CD14-positive monocyte (primary cell): ENCODE results near the gene PGP. TPM values are rescaled to one million over a fixed set of nuclear protein-coding genes. Genes with fewer than 3 reads are reported as not detected.

Experiments
- DNase-seq, 3 donors: peaks; one replicate each; pipeline ENCODE4 v3.0.0-alpha.2; 2011 to 2022
- H2AFZ ChIP-seq: 2 replicates; pipeline ENCODE4 v1.6.0; 2012; ENCODE audit warnings: mild to moderate bottlenecking, low read depth, low read length, inconsistent platforms; ENCODE audit not compliant: insufficient read depth, poor library complexity, severe bottlenecking
- H3K27ac ChIP-seq, 2 donors: 1 replicate in 1 of 2; 2 replicates in 1 of 2; pipeline ENCODE4 v1.5.1; 2012 to 2013; ENCODE audit warnings: low read length in 2 of 2, control low read depth in 1 of 2, inconsistent platforms in 1 of 2, low read depth in 1 of 2, mild to moderate bottlenecking in 1 of 2
- H3K27me3 ChIP-seq, 2 donors: one replicate each; pipeline versions ENCODE4 v1.6.0 to v1.6.1; 2011 to 2013; ENCODE audit warnings: low read length in 2 of 2; ENCODE audit not compliant: control insufficient read depth in 2 of 2, insufficient read depth in 2 of 2
- H3K36me3 ChIP-seq, 2 donors: replicated peaks in 1 of 2; 1 replicate in 1 of 2; 2 replicates in 1 of 2; pipeline versions ENCODE4 v1.5.1 to v1.6.1; 2012 to 2013; ENCODE audit warnings: low read length in 2 of 2, control low read depth in 1 of 2, inconsistent platforms in 1 of 2, mild to moderate bottlenecking in 1 of 2; ENCODE audit not compliant: insufficient read depth in 2 of 2, control insufficient read depth in 1 of 2
- H3K4me1 ChIP-seq, 2 donors: 1 replicate in 1 of 2; 2 replicates in 1 of 2; pipeline versions ENCODE4 v1.5.1 to v1.6.1; 2012 to 2013; ENCODE audit warnings: low read length in 2 of 2, control low read depth in 1 of 2, inconsistent platforms in 1 of 2, mild to moderate bottlenecking in 1 of 2, moderate library complexity in 1 of 2; ENCODE audit not compliant: insufficient read depth in 2 of 2, control insufficient read depth in 1 of 2
- H3K4me2 ChIP-seq: replicated peaks from 2 replicates; pipeline ENCODE3; 2012; ENCODE audit warnings: low read length, moderate library complexity, mild to moderate bottlenecking; ENCODE audit not compliant: poor library complexity, severe bottlenecking; ENCODE audit errors: extremely low read depth
- H3K4me3 ChIP-seq, 3 experiments: fragments of 200-600 bp in 1 of 3; sonication (generic) in 1 of 3; replicated peaks in 1 of 3; 1 replicate in 2 of 3; 2 replicates in 1 of 3; pipeline ENCODE4 v1.5.1; 2011 to 2013; ENCODE audit warnings: low read length in 3 of 3, mild to moderate bottlenecking in 3 of 3, control low read depth in 2 of 3, low read depth in 2 of 3, inconsistent platforms in 1 of 3, moderate library complexity in 1 of 3
- H3K79me2 ChIP-seq: 2 replicates; pipeline ENCODE4 v1.6.0; 2012; ENCODE audit warnings: mild to moderate bottlenecking, control low read depth, inconsistent platforms, low read length, moderate library complexity; ENCODE audit not compliant: insufficient read depth
- H3K9ac ChIP-seq: 2 replicates; pipeline ENCODE4 v1.6.0; 2017; ENCODE audit warnings: low read length, mild to moderate bottlenecking; ENCODE audit not compliant: insufficient read depth, poor library complexity, severe bottlenecking
- H3K9me3 ChIP-seq, 2 donors: replicated peaks in 1 of 2; 1 replicate in 1 of 2; 2 replicates in 1 of 2; pipeline versions ENCODE4 v1.5.1 to v1.6.1; 2012 to 2013; ENCODE audit warnings: low read length in 2 of 2, control low read depth in 1 of 2; ENCODE audit not compliant: control insufficient read depth in 1 of 2, insufficient read depth in 1 of 2
- H4K20me1 ChIP-seq: 2 replicates; pipeline ENCODE4 v1.6.0; 2012; ENCODE audit warnings: mild to moderate bottlenecking, low read length, control low read depth, moderate library complexity; ENCODE audit not compliant: insufficient read depth
- H3K27ac Mint-ChIP-seq, 7 donors: one replicate each; pipeline ENCODE4 v1.8.0; 2020; ENCODE audit warnings: mild to moderate bottlenecking in 7 of 7, mixed read lengths in 7 of 7, moderate library complexity in 6 of 7, inconsistent platforms in 2 of 7
- H3K27me3 Mint-ChIP-seq, 3 donors: one replicate each; pipeline ENCODE4 v1.8.0; 2021 to 2022; ENCODE audit warnings: low read depth in 3 of 3, mild to moderate bottlenecking in 3 of 3, mixed read lengths in 3 of 3, moderate library complexity in 3 of 3, inconsistent platforms in 1 of 3
- H3K36me3 Mint-ChIP-seq, 2 donors: one replicate each; pipeline ENCODE4 v1.8.0; 2020; ENCODE audit warnings: mixed read lengths in 2 of 2, inconsistent platforms in 1 of 2, mild to moderate bottlenecking in 1 of 2
- H3K4me1 Mint-ChIP-seq: one replicate; pipeline ENCODE4 v1.8.0; 2020; ENCODE audit warnings: mild to moderate bottlenecking, mixed read lengths
- H3K4me3 Mint-ChIP-seq, 2 donors: one replicate each; pipeline ENCODE4 v1.8.0; 2020; ENCODE audit warnings: mild to moderate bottlenecking in 2 of 2, mixed read lengths in 2 of 2, moderate library complexity in 1 of 2
- H3K9me3 Mint-ChIP-seq, 7 donors: one replicate each; pipeline ENCODE4 v1.8.0; 2020 to 2022; ENCODE audit warnings: mixed read lengths in 7 of 7, mild to moderate bottlenecking in 6 of 7, moderate library complexity in 6 of 7, inconsistent platforms in 2 of 7
- WGBS: methylation state at CpG from one replicate; pipeline ENCODE4 v1.1.5; 2013; ENCODE audit warnings: missing lambda C conversion rate; ENCODE audit not compliant: insufficient coverage; 5-methylcytosine and 5-hydroxymethylcytosine counted together
- intact Hi-C, 2 donors: fragments of 100-400 bp; cut with micrococcal nuclease; formaldehyde crosslinking; loops; one replicate each; pipeline versions ENCODE4 v1.15.0 to v1.15.1; 2023
- polyA plus RNA-seq, 3 donors: library from polyadenylated mRNA; depleted of rRNA in 1 of 3; unstranded in 2 of 3; stranded (reverse) in 1 of 3; fragments of 300-500 nt in 2 of 3; fragments of >200 nt in 1 of 3; fragmentation: Illumina TruSeq in 2 of 3; gene quantifications; 1 replicate in 2 of 3; 2 replicates in 1 of 3; pipeline ENCODE4 v1.2.3, GENCODE V29; 2012 to 2021
- TF ChIP-seq, protein P1 (sequence below): fragments of 200-600 bp; IDR thresholded peaks from one replicate; pipeline ENCODE4 v1.8.0; 2022; ENCODE audit warnings: antibody characterized with exemption, mild to moderate bottlenecking

Gene PGP
- polyA plus RNA-seq, 3 donors = 7.2 to 20.2 (median 19.2) TPM

DNA sequence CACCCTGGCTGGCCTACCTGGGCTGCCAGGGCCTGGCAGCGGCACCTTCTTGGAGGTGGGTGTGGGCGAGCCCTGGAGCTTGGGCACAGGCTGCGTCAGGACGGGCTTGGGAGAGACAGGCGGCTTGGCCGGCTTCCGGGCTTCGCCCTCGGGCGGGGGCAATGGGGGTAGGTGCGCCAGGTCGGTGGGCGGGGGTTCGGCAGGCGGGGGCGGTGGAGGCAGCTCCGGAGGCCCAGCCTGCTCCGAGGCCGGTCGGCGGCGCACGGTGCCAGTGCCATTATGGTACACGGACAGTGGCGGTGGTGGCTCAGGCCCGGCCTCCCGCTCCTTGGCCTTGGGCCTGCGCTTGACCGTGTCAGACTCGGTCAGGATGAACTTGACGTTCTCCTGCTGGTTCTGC lies 35.1 kb downstream of the PGP start:
- no peaks in the 10 kb centered on the region for H3K79me2 ChIP-seq
- peaks cover 25 to 34% of the 10 kb centered on the region in 2 donors for H3K36me3 ChIP-seq
- Mint-ChIP-seq H3K27ac (no peak overlapping the region), H3K36me3 (peaks cover 19 to 30% of the 10 kb centered on the region in 2 donors), H3K4me1 (no peaks in the 10 kb centered on the region), H3K9me3 (peaks cover 0 to 2% (median 0%) of the 10 kb centered on the region in 7 donors), H3K4me3 (no peak overlapping the region), H3K27me3 (peaks cover 0 to 3% (median 2%) of the 10 kb centered on the region in 3 donors)
- H3K4me1 ChIP-seq = no peaks in the 10 kb centered on the region
- WGBS = 98% methylated on average over 31 of the region's 31 CpGs
- H4K20me1 ChIP-seq = no peaks in the 10 kb centered on the region
- H3K27ac ChIP-seq = no peak overlapping the region
- H3K4me3 ChIP-seq = no peak overlapping the region
- TF ChIP-seq, protein P1, sequence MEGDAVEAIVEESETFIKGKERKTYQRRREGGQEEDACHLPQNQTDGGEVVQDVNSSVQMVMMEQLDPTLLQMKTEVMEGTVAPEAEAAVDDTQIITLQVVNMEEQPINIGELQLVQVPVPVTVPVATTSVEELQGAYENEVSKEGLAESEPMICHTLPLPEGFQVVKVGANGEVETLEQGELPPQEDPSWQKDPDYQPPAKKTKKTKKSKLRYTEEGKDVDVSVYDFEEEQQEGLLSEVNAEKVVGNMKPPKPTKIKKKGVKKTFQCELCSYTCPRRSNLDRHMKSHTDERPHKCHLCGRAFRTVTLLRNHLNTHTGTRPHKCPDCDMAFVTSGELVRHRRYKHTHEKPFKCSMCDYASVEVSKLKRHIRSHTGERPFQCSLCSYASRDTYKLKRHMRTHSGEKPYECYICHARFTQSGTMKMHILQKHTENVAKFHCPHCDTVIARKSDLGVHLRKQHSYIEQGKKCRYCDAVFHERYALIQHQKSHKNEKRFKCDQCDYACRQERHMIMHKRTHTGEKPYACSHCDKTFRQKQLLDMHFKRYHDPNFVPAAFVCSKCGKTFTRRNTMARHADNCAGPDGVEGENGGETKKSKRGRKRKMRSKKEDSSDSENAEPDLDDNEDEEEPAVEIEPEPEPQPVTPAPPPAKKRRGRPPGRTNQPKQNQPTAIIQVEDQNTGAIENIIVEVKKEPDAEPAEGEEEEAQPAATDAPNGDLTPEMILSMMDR = no peak
- peaks cover 0 to 3% of the 10 kb centered on the region in 2 donors for H3K27me3 ChIP-seq
- no peaks in the 10 kb centered on the region for H3K9me3 ChIP-seq
- H2AFZ ChIP-seq = no peak overlapping the region
- DNase-seq = no peak
- H3K4me2 ChIP-seq = no peak overlapping the region
- no peak overlapping the region for H3K9ac ChIP-seq
- intact Hi-C loops = no loop called here

DNA sequence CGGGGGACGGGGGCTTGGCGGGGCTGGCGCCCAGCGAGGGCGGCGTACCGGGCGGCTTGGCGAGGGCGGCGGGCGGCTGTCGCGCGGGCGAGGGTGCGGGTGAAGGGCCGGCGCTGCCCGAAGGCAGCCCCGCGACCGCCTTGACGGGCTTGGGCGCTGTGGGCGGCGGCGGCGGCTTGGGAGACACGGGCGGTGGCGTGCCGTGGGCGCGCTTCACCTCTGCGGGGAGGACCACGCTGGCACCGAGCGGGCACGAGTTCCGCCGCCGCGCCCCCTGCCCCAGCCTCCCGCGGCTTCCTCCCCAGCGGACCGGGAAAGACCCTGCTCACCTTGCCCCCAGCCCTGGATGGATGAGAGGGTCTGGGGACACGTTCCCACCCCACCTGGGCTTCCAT lies 35.5 kb downstream of the PGP start:
- Histone ChIP-seq H3K27ac (no peak overlapping the region), H3K9me3 (no peaks in the 10 kb centered on the region), H3K4me1 (no peaks in the 10 kb centered on the region), H4K20me1 (no peaks in the 10 kb centered on the region), H2AFZ (no peak overlapping the region), H3K4me2 (no peak overlapping the region), H3K36me3 (peaks cover 30 to 38% of the 10 kb centered on the region in 2 donors), H3K27me3 (peaks cover 0 to 3% of the 10 kb centered on the region in 2 donors), H3K9ac (no peak overlapping the region), H3K79me2 (no peaks in the 10 kb centered on the region), H3K4me3 (no peak overlapping the region)
- Mint-ChIP-seq H3K27me3 (peaks cover 0 to 3% (median 2%) of the 10 kb centered on the region in 3 donors), H3K9me3 (peaks cover 0 to 2% (median 0%) of the 10 kb centered on the region in 7 donors), H3K27ac (no peak overlapping the region), H3K4me3 (no peak overlapping the region), H3K36me3 (peaks cover 24 to 34% of the 10 kb centered on the region in 2 donors), H3K4me1 (no peaks in the 10 kb centered on the region)
- 46% methylated on average over 38 of the region's 50 CpGs for WGBS
- TF ChIP-seq, protein P1 = no peak
- intact Hi-C loops = no loop called here
- no peak for DNase-seq
